Glutamatergic neuron (in vitro differentiated cells): ENCODE results near the gene RNASE1. TPM values are rescaled to one million over a fixed set of nuclear protein-coding genes. Genes with fewer than 3 reads are reported as not detected.

Source experiments
- DNase-seq: peaks from one replicate; pipeline ENCODE4 v3.0.0; 2022
- H3K27ac Mint-ChIP-seq: one replicate; pipeline ENCODE4 v1.8.0; 2020; ENCODE audit warnings: mild to moderate bottlenecking, mixed read lengths, inconsistent platforms; ENCODE audit not compliant: unreplicated experiment
- H3K27me3 Mint-ChIP-seq: one replicate; pipeline ENCODE4 v1.8.0; 2020; ENCODE audit warnings: mild to moderate bottlenecking, moderate library complexity, mixed read lengths, inconsistent platforms; ENCODE audit not compliant: unreplicated experiment
- H3K36me3 Mint-ChIP-seq: one replicate; pipeline ENCODE4 v1.8.0; 2020; ENCODE audit warnings: mild to moderate bottlenecking, mixed read lengths, inconsistent platforms; ENCODE audit not compliant: unreplicated experiment
- H3K4me1 Mint-ChIP-seq: one replicate; pipeline ENCODE4 v1.8.0; 2020; ENCODE audit warnings: mild to moderate bottlenecking, low read depth, mixed read lengths, inconsistent platforms; ENCODE audit not compliant: unreplicated experiment
- H3K4me3 Mint-ChIP-seq: one replicate; pipeline ENCODE4 v1.8.0; 2020; ENCODE audit warnings: mild to moderate bottlenecking, mixed read lengths, inconsistent platforms; ENCODE audit not compliant: unreplicated experiment
- H3K9me3 Mint-ChIP-seq: one replicate; pipeline ENCODE4 v1.8.0; 2020; ENCODE audit warnings: mild to moderate bottlenecking, moderate library complexity, mixed read lengths, inconsistent platforms; ENCODE audit not compliant: unreplicated experiment
- total RNA-seq: library from RNA; stranded (reverse); fragmentation: NEBNext Ultra II Directional; extraction: Animal tissue kit (Norgen Biotek cat#: 25700); gene quantifications from one replicate; pipeline ENCODE4 v1.2.1, GENCODE V29; 2021; ENCODE audit not compliant: unreplicated experiment
- TF ChIP-seq, protein P1 (sequence below): fragments of 200-600 bp; sonication (generic); IDR thresholded peaks from one replicate; pipeline ENCODE4 v1.5.0; 2021; ENCODE audit not compliant: partially characterized antibody, unreplicated experiment

The RNASE1 gene
- total RNA-seq, 1 donor from 2014 or later: not detected

GRCh38 chr14:20811986-20812975 lies 9.6 kb upstream of the RNASE1 start:
- Mint-ChIP-seq H3K27me3 (no peaks in the 10 kb centered on the region), H3K4me3 (no peak overlapping the region), H3K27ac (no peak overlapping the region), H3K36me3 (no peaks in the 10 kb centered on the region), H3K9me3 (peaks cover 3% of the 10 kb centered on the region), H3K4me1 (no peaks in the 10 kb centered on the region)
- TF ChIP-seq, protein P1, sequence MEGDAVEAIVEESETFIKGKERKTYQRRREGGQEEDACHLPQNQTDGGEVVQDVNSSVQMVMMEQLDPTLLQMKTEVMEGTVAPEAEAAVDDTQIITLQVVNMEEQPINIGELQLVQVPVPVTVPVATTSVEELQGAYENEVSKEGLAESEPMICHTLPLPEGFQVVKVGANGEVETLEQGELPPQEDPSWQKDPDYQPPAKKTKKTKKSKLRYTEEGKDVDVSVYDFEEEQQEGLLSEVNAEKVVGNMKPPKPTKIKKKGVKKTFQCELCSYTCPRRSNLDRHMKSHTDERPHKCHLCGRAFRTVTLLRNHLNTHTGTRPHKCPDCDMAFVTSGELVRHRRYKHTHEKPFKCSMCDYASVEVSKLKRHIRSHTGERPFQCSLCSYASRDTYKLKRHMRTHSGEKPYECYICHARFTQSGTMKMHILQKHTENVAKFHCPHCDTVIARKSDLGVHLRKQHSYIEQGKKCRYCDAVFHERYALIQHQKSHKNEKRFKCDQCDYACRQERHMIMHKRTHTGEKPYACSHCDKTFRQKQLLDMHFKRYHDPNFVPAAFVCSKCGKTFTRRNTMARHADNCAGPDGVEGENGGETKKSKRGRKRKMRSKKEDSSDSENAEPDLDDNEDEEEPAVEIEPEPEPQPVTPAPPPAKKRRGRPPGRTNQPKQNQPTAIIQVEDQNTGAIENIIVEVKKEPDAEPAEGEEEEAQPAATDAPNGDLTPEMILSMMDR: no peak
- DNase-seq: no peak

- Mint-ChIP-seq H3K27ac (no peak overlapping the region), H3K4me1 (no peaks in the 10 kb centered on the region)
- TF ChIP-seq, protein P1: no peak
Measured at GRCh38 chr14:20809917-20810316, 7.3 kb upstream of the RNASE1 start.

DNA sequence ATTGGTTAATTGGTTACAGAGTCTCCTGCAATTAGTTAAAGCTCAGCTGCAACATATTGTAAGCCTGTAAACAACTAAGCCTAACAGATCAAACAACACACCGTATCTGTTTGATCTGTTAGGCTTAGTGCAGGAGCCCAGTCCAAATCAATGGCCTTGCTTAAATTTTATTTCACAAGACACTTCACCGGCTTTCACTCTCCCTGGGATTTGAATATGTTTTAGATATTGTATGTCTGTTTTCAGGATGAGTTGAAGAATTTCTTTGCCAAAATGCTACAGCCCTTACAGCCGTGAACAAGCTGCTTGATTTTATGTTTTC lies 5.5 kb upstream of the RNASE1 start:
- no peak overlapping the region for H3K27ac Mint-ChIP-seq
- H3K9me3 Mint-ChIP-seq: peaks cover 2% of the 10 kb centered on the region
- DNase-seq: no peak
- no peaks in the 10 kb centered on the region for H3K36me3 Mint-ChIP-seq
- H3K4me1 Mint-ChIP-seq: no peaks in the 10 kb centered on the region
- H3K27me3 Mint-ChIP-seq: peaks cover 2% of the 10 kb centered on the region
- no peak overlapping the region for H3K4me3 Mint-ChIP-seq
- TF ChIP-seq, protein P1: no peak

More at GRCh38 chr14:20809917-20810316, 7.3 kb upstream of the RNASE1 start:
- Mint-ChIP-seq H3K4me3 (no peak overlapping the region), H3K9me3 (peaks cover 2% of the 10 kb centered on the region), H3K36me3 (no peaks in the 10 kb centered on the region), H3K27me3 (no peaks in the 10 kb centered on the region)
- DNase-seq: no peak

GRCh38 chr14:20807304-20808161 lies 4.9 kb upstream of the RNASE1 start:
- no peak for DNase-seq
- no peaks in the 10 kb centered on the region for H3K9me3 Mint-ChIP-seq
- H3K27me3 Mint-ChIP-seq: peaks cover 2% of the 10 kb centered on the region
- H3K4me1 Mint-ChIP-seq: no peaks in the 10 kb centered on the region
- no peak overlapping the region for H3K4me3 Mint-ChIP-seq
- no peak overlapping the region for H3K27ac Mint-ChIP-seq
- TF ChIP-seq, protein P1: no peak
- H3K36me3 Mint-ChIP-seq: no peaks in the 10 kb centered on the region
